Measurements from ENCODE around the gene P2RY2. TPM values are rescaled to one million over a fixed set of nuclear protein-coding genes. Genes with fewer than 3 reads are reported as not detected.

The P2RY2 gene
- total and polyA plus RNA-seq, 10 of the 15 experiments (the other 5 are each of a cell fraction or from before 2014, with no cell fraction given), result 0.03 to 0.23 (median 0.17) TPM; not detected in 7

GRCh38 chr11:73197348-73197747 lies 20.7 kb upstream of the P2RY2 start:
- BruUV-seq (replicated peaks), result no TSS peak
- H4K20me1 ChIP-seq (ENCODE audit: control insufficient read depth, insufficient read depth), result no peaks in the 10 kb centered on the region
- no peak overlapping the region for H3K4me2 ChIP-seq (ENCODE audit: control insufficient read depth, insufficient read depth)
- H3K79me2 ChIP-seq (ENCODE audit: control insufficient read depth, insufficient read depth, low read length), result no peaks in the 10 kb centered on the region
- in situ Hi-C loops (cut with MboI) (loop anchor here (25.0 kb wide), 1 partner anchor 360 kb away; no protein-coding TSS in a partner anchor), intact Hi-C loops (cut with micrococcal nuclease; ENCODE audit: unreplicated experiment) (no loop called here)
- no peak overlapping the region for H3K4me3 ChIP-seq
- peaks cover 18% of the 10 kb centered on the region for H3K4me1 ChIP-seq (ENCODE audit: control insufficient read depth, insufficient read depth, low read length)
- no peaks in the 10 kb centered on the region; a peak in 1 of 4 replicates for H3K27me3 ChIP-seq (replicated peaks in 1 of 2; ENCODE audit: control insufficient read depth in 2 of 2, insufficient read depth in 2 of 2, low read length in 1 of 2)
- ChIA-PET POLR2A (no interaction called here), RAD21 (ENCODE audit: unreplicated experiment) (no interaction called here), CTCF (interaction anchor here (0.7 to 1.4 kb wide), 2 partner anchors 39 to 367 kb away, joined by 3 read pairs; no protein-coding TSS in a partner anchor), SMC1A (ENCODE audit: uncharacterized antibody, unreplicated experiment) (no interaction called here)
- no peak overlapping the region for H3K27ac ChIP-seq (ENCODE audit: control insufficient read depth, insufficient read depth)
- no peaks in the 10 kb centered on the region for H3K9me3 ChIP-seq (replicated peaks; ENCODE audit: control insufficient read depth, insufficient read depth, low read length)
- TF ChIP-seq CEBPB (IDR thresholded peaks at IDR 0.05; ENCODE audit: borderline replicate concordance in 1 of 2, low read depth in 2 of 2, low read length in 2 of 2) (no peak), EZH2 (IDR thresholded peaks at IDR 0.05; ENCODE audit: borderline replicate concordance, control insufficient read depth, low read depth, low read length) (no peak), CBX5 (IDR thresholded peaks at IDR 0.05; ENCODE audit: low read depth) (no peak), KAT2A (conservative IDR thresholded peaks at IDR 0.05; ENCODE audit: control insufficient read depth, low read depth, low read length) (no peak), NKRF (conservative IDR thresholded peaks at IDR 0.05) (no peak), KDM1A (IDR thresholded peaks at IDR 0.05; ENCODE audit: borderline replicate concordance) (no peak), IRF3 (IDR thresholded peaks at IDR 0.05) (no peak), ZBTB11 (CRISPR knock-in tag; IDR thresholded peaks at IDR 0.05) (no peak), HCFC1 (IDR thresholded peaks at IDR 0.05; ENCODE audit: low read length) (no peak), NR2C1 (IDR thresholded peaks at IDR 0.05) (no peak), TCF7 (IDR thresholded peaks at IDR 0.05; ENCODE audit: borderline replicate concordance) (no peak), RB1 (IDR thresholded peaks at IDR 0.05; ENCODE audit: borderline replicate concordance) (no peak), TARDBP (IDR thresholded peaks at IDR 0.05; ENCODE audit: borderline replicate concordance) (no peak)
- DNase-seq (ENCODE audit: low read depth, low spot score) (no peak), FAIRE-seq (no peak), ATAC-seq (no peak)
- H3K9ac ChIP-seq (ENCODE audit: control insufficient read depth, insufficient read depth, low read length), result no peak overlapping the region
- WGBS (ENCODE audit: insufficient coverage, insufficient replicate concordance, low lambda C conversion rate, missing lambda C conversion rate), result 41% methylated on average over 4 of the region's 4 CpGs
- H2AFZ ChIP-seq (ENCODE audit: control insufficient read depth, low read depth, low read length), result no peak overlapping the region
- no peaks in the 10 kb centered on the region for H3K36me3 ChIP-seq (ENCODE audit: control insufficient read depth in 2 of 2, insufficient read depth in 2 of 2, low read length in 1 of 2)

Measured in GM12878 (cell line).